ENCODE data around the gene PIEZO1.
A peak's percentile ranks its signal among the peaks of the same experiment; 100 is the strongest.

The PIEZO1 gene

GRCh38 chr16:88743693-88744576 lies 41.1 kb downstream of the PIEZO1 start:
- TF ChIP-seq CTCF (IDR thresholded peaks at IDR 0.05; ENCODE audit: control insufficient read depth, insufficient read depth, low read depth, low read length, missing control alignments): peak; percentile 89
- H3K4me3 ChIP-seq (ENCODE audit: control insufficient read depth, low read depth, low read length): no peak overlapping the region
- DNase-seq (ENCODE audit: low read depth): peak; percentile 4

GRCh38 chr16:88742896-88743605 lies 42.0 kb downstream of the PIEZO1 start:
- DNase-seq (ENCODE audit: low read depth): no peak
- TF ChIP-seq CTCF (IDR thresholded peaks at IDR 0.05; ENCODE audit: control insufficient read depth, insufficient read depth, low read depth, low read length, missing control alignments): no peak
- no peak overlapping the region for H3K4me3 ChIP-seq (ENCODE audit: control insufficient read depth, low read depth, low read length)

- DNase-seq (ENCODE audit: low read depth): no peak
- TF ChIP-seq CTCF (IDR thresholded peaks at IDR 0.05; ENCODE audit: control insufficient read depth, insufficient read depth, low read depth, low read length, missing control alignments): no peak
- no peak overlapping the region for H3K4me3 ChIP-seq (ENCODE audit: control insufficient read depth, low read depth, low read length)
Observed at GRCh38 chr16:88741368-88741767, 43.7 kb downstream of the PIEZO1 start.

- no peak for DNase-seq (ENCODE audit: low read depth)
- no peak for TF ChIP-seq CTCF (IDR thresholded peaks at IDR 0.05; ENCODE audit: control insufficient read depth, insufficient read depth, low read depth, low read length, missing control alignments)
- H3K4me3 ChIP-seq (ENCODE audit: control insufficient read depth, low read depth, low read length): no peak overlapping the region
Observed at GRCh38 chr16:88740727-88741055, 44.3 kb downstream of the PIEZO1 start.

- TF ChIP-seq CTCF (IDR thresholded peaks at IDR 0.05; ENCODE audit: control insufficient read depth, insufficient read depth, low read depth, low read length, missing control alignments): no peak
- no peak for DNase-seq (ENCODE audit: low read depth)
- H3K4me3 ChIP-seq (ENCODE audit: control insufficient read depth, low read depth, low read length): no peak overlapping the region
Observed at GRCh38 chr16:88739977-88740726, 44.9 kb downstream of the PIEZO1 start.

GRCh38 chr16:88739139-88739976 lies 45.7 kb downstream of the PIEZO1 start:
- H3K4me3 ChIP-seq (ENCODE audit: control insufficient read depth, low read depth, low read length): no peak overlapping the region
- no peak for TF ChIP-seq CTCF (IDR thresholded peaks at IDR 0.05; ENCODE audit: control insufficient read depth, insufficient read depth, low read depth, low read length, missing control alignments)
- DNase-seq (ENCODE audit: low read depth): no peak
